LNCaP clone FGC (cell line): ENCODE data around the gene VPS18.

Source experiments
- DNase-seq: peaks from one replicate; pipeline ENCODE4 v3.0.0-alpha.2; 2011; ENCODE audit warnings: low read depth
- H3K4me3 ChIP-seq: 2 replicates; pipeline ENCODE4 v1.5.1; 2011; ENCODE audit warnings: mild to moderate bottlenecking, low read depth, low read length, control low read depth
- TF ChIP-seq, protein P1 (sequence below): IDR thresholded peaks from 2 replicates; pipeline ENCODE4 v1.5.1; 2012; ENCODE audit warnings: mild to moderate bottlenecking; ENCODE audit not compliant: control insufficient read depth, insufficient read depth; ENCODE audit errors: extremely low read depth

VPS18 gene

DNA sequence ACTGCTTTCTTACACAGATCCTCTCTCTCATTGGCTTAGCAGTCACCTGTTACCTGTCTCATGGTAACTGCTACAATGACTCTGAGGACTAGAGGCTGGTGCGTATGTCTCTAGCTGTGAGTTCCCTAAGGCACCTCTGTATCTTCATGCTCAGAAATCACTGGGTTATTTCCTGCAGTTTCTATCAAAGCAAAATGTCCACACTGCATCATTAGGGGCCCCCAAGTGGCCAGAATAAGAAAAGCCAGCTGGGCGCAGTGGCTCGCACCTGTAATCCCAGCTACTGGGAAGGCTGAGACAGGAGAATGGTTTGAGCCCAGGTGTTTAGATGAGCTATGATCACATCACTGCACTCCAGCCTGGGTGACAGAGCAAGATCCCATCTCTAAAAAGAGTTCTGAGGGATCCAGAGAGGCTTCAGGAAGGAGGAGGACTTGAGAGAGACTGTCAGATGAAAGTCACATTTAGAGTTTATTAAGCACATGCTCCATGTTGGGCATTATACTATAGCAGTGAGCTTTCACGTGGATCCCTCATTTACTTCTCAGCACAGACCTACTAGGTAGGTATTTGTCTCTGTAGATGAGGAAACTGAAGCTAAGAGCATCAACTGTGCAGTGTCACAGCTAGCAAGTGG lies 2.3 kb upstream of the VPS18 start:
- no peak overlapping the region for H3K4me3 ChIP-seq
- DNase-seq, result no peak
- TF ChIP-seq, protein P1, sequence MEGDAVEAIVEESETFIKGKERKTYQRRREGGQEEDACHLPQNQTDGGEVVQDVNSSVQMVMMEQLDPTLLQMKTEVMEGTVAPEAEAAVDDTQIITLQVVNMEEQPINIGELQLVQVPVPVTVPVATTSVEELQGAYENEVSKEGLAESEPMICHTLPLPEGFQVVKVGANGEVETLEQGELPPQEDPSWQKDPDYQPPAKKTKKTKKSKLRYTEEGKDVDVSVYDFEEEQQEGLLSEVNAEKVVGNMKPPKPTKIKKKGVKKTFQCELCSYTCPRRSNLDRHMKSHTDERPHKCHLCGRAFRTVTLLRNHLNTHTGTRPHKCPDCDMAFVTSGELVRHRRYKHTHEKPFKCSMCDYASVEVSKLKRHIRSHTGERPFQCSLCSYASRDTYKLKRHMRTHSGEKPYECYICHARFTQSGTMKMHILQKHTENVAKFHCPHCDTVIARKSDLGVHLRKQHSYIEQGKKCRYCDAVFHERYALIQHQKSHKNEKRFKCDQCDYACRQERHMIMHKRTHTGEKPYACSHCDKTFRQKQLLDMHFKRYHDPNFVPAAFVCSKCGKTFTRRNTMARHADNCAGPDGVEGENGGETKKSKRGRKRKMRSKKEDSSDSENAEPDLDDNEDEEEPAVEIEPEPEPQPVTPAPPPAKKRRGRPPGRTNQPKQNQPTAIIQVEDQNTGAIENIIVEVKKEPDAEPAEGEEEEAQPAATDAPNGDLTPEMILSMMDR, result peak; percentile 78

DNA sequence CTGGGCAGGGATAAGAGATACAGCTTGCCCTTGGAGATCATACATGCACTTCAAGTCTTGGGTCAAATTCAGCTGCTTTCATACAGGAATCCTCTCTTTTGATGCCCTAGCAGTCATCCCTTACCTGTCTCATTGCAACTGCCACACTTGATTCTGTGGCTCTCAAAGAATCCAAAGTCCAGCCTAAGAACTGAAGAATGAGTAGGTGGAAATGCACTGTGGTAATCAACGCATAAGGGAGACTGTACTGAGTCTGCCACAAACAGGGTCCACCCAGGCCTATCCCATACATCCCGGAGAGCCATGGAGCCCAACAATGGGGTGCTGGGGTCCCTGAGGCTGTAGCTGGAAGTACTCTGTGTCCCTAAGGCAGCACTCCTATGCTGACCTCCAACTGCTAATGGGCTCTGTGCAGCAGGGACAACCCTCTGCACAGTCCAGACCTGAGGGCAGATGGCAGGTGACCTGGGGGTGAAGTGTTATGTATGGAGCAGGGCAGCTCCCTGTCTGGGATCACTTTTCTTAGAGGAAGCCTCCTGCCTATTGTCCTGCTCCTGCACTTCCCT lies 1.7 kb upstream of the VPS18 start:
- TF ChIP-seq, protein P1, result no peak
- no peak overlapping the region for H3K4me3 ChIP-seq
- DNase-seq, result no peak

DNA sequence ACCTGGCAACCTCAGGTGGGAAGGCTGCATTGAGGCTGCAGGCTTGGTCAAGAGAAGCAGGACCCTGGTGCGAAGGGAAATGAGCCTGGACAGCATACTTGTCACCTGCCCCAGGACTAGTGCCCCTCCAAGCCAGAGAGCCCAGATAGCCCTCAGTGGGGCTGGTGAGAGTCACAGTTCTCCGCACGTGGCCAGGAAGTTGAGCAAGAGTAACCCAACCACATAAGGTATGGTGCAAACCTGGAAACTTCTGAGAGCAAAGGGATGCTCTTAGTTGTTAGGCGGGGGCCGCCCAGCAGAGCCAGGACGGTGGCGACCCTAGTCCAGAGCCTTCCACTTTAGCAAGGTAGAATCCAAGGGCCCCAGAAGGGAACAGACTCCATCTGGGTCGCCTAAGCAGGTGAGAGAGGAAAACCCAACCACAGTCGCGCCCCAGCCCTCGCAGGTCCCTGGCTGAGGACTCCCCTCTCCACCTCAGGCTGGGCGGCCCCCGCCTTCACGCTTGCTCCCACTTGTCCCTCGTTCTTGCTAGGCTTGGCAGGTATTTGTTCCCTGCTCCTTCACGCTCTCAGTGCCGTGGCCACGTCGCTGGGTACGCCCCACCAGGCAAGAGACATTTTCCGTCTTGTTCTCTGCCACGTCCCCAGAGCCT lies 1.1 kb upstream of the VPS18 start:
- DNase-seq, result no peak
- no peak overlapping the region for H3K4me3 ChIP-seq
- TF ChIP-seq, protein P1, result no peak

DNA sequence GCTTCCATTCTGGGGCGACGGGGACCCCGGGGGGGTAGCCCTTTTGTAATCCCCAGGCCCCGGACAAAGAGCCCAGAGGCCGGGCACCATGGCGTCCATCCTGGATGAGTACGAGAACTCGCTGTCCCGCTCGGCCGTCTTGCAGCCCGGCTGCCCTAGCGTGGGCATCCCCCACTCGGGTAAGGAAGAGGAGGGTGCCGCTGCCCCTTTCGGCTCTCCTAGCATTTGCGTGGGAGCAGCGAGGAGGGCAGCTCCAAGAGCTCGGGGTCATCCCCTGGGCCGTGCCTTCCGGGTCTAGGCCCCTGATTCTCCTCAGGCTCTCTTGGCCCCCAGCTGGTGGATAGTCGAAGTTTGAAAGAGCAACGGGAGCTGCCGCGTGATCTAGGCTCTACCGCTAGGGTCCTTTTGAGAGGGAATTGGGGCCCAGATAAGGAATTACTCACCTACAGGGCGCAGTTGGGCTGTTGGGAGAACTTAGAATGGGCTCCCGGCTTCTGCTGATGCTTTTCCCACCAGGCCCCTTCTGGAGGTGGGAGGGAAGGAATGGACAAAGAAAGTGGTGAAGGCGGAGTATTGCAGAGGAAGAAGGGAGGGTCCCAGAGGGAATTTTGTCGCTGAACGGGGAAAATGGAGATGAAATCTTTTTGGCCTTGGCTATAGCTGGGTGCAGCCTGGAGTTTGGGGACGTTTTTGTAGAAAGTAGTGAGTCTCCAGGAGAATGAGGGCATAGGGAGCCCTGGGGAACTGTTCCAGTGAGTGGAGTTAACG lies 615 bp downstream of the VPS18 start:
- TF ChIP-seq, protein P1, result peak; percentile 37
- H3K4me3 ChIP-seq, result peak overlapping the region; percentile 96
- DNase-seq, result no peak

DNA sequence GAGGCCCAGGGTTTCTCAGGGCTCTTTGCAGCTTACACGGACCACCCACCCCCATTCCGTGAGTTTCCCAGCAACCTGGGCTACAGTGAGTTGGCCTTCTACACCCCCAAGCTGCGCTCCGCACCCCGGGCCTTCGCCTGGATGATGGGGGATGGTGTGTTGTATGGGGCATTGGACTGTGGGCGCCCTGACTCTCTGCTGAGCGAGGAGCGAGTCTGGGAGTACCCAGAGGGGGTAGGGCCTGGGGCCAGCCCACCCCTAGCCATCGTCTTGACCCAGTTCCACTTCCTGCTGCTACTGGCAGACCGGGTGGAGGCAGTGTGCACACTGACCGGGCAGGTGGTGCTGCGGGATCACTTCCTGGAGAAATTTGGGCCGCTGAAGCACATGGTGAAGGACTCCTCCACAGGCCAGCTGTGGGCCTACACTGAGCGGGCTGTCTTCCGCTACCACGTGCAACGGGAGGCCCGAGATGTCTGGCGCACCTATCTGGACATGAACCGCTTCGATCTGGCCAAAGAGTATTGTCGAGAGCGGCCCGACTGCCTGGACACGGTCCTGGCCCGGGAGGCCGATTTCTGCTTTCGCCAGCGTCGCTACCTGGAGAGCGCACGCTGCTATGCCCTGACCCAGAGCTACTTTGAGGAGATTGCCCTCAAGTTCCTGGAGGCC lies 5.4 kb downstream of the VPS18 start:
- DNase-seq, result no peak
- no peak overlapping the region for H3K4me3 ChIP-seq
- TF ChIP-seq, protein P1, result no peak

DNA sequence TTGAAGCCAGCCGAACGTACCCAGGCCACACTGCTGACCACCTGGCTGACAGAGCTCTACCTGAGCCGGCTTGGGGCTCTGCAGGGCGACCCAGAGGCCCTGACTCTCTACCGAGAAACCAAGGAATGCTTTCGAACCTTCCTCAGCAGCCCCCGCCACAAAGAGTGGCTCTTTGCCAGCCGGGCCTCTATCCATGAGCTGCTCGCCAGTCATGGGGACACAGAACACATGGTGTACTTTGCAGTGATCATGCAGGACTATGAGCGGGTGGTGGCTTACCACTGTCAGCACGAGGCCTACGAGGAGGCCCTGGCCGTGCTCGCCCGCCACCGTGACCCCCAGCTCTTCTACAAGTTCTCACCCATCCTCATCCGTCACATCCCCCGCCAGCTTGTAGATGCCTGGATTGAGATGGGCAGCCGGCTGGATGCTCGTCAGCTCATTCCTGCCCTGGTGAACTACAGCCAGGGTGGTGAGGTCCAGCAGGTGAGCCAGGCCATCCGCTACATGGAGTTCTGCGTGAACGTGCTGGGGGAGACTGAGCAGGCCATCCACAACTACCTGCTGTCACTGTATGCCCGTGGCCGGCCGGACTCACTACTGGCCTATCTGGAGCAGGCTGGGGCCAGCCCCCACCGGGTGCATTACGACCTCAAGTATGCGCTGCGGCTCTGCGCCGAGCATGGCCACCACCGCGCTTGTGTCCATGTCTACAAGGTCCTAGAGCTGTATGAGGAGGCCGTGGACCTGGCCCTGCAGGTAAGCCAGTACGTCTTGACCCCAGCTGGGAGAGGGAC lies 6.2 kb downstream of the VPS18 start:
- H3K4me3 ChIP-seq, result no peak overlapping the region
- no peak for DNase-seq
- TF ChIP-seq, protein P1, result no peak
